ENCODE measurements around the gene HSPA13.

- TF ChIP-seq CTCF (IDR thresholded peaks at IDR 0.05; ENCODE audit: low read length) (no peak), EZH2phosphoT487 (IDR thresholded peaks at IDR 0.05; ENCODE audit: low read length) (no peak), EZH2 (optimal IDR thresholded peaks at IDR 0.05; ENCODE audit: low read depth, low read length) (no peak)
These were observed 15.9 kb downstream of the HSPA13 start for GRCh38 chr21:14366998-14367397.

Measured in MM.1S (cell line).